HG03432 (cell line): ENCODE measurements around the gene HDAC4.

Source experiments
- ATAC-seq: cut with Tn5 transposase; IDR thresholded peaks from one replicate; pipeline ENCODE4 v1.9.1; 2021; ENCODE audit warnings: mild to moderate bottlenecking, moderate library complexity; ENCODE audit not compliant: unreplicated experiment

The HDAC4 gene

GRCh38 chr2:239116456-239117246 is 284.2 kb downstream of the HDAC4 start:
- no peak for ATAC-seq

GRCh38 chr2:239115616-239116015 is 285.2 kb downstream of the HDAC4 start:
- ATAC-seq = no peak

GRCh38 chr2:239114616-239115265 is 286.1 kb downstream of the HDAC4 start:
- ATAC-seq = no peak

- ATAC-seq = no peak
Measured at GRCh38 chr2:239114119-239114581, 286.7 kb downstream of the HDAC4 start.

- no peak for ATAC-seq
Measured at GRCh38 chr2:239113615-239114014, 287.2 kb downstream of the HDAC4 start.

GRCh38 chr2:239113171-239113570 is 287.6 kb downstream of the HDAC4 start:
- ATAC-seq = no peak

- ATAC-seq = no peak
Measured at GRCh38 chr2:239112127-239112774, 288.6 kb downstream of the HDAC4 start.

- no peak for ATAC-seq
Measured at GRCh38 chr2:239111401-239112100, 289.3 kb downstream of the HDAC4 start.

GRCh38 chr2:239110595-239111048 is 290.2 kb downstream of the HDAC4 start:
- no peak for ATAC-seq

GRCh38 chr2:239109928-239110545 is 290.8 kb downstream of the HDAC4 start:
- no peak for ATAC-seq

GRCh38 chr2:239109041-239109927 is 291.5 kb downstream of the HDAC4 start:
- no peak for ATAC-seq

- ATAC-seq = no peak
Measured at GRCh38 chr2:239108459-239108858, 292.4 kb downstream of the HDAC4 start.

GRCh38 chr2:239107936-239108335 is 292.9 kb downstream of the HDAC4 start:
- no peak for ATAC-seq

- no peak for ATAC-seq
Measured at GRCh38 chr2:239106966-239107365, 293.9 kb downstream of the HDAC4 start.

GRCh38 chr2:239106314-239106908 is 294.4 kb downstream of the HDAC4 start:
- ATAC-seq = no peak

- ATAC-seq = no peak
Measured at GRCh38 chr2:239105234-239105633, 295.6 kb downstream of the HDAC4 start.

GRCh38 chr2:239104800-239105199 is 296.0 kb downstream of the HDAC4 start:
- ATAC-seq = no peak

GRCh38 chr2:239103125-239104098 is 297.4 kb downstream of the HDAC4 start:
- no peak for ATAC-seq
